ENCODE results near the gene AUTS2. TPM values are rescaled to one million over a fixed set of nuclear protein-coding genes. Genes with fewer than 3 reads are reported as not detected.

Gene AUTS2
- total and polyA plus RNA-seq, 2 experiments from 2014 or later = 32.0 to 91.0 TPM

DNA sequence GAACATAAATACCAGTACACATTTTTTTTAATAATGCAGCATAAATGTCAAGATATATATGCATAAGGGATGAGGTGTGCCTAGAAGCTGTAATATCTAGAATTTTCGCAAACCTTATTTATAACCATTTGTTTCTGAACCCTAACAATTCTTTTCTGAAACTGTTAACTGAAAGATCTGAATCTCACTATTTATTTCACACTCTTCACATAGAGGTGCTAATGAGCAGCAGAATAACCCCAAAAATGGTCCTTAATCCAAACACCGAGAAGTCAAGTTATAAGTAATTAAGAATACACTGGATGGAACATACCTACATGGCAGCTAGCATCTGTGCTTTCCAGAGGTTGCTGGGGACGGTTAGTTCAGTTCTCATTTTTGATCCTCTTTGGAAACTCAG lies 742.0 kb downstream of the AUTS2 start:
- no peak overlapping the region for H3K27ac Mint-ChIP-seq
- H3K27me3 Mint-ChIP-seq (ENCODE audit: insufficient read depth, low read depth, poor library complexity) = no peaks in the 10 kb centered on the region
- Histone ChIP-seq H3K4me2 (no peak overlapping the region), H3F3A (replicated peaks; ENCODE audit: low read depth) (no peaks in the 10 kb centered on the region), H4K20me1 (replicated peaks; ENCODE audit: insufficient read depth) (no peaks in the 10 kb centered on the region), H3K4me3 (no peak overlapping the region), H3K27ac (ENCODE audit: low read depth) (no peak overlapping the region), H3K36me3 (ENCODE audit: insufficient read depth) (no peaks in the 10 kb centered on the region), H2AFZ (no peak overlapping the region), H3K27me3 (ENCODE audit: insufficient read depth) (no peaks in the 10 kb centered on the region), H3K9me2 (ENCODE audit: insufficient read depth) (0 out of 2 replicates have a peak, but pooled peaks cover 6% of the 10 kb centered on the region), H3K4me1 (ENCODE audit: insufficient read depth) (no peaks in the 10 kb centered on the region), H3K79me2 (replicated peaks; ENCODE audit: insufficient read depth) (no peaks in the 10 kb centered on the region)
- no peak for TF ChIP-seq STAT1 (IDR thresholded peaks at IDR 0.05; ENCODE audit: unreplicated experiment)
- no peak for TF ChIP-seq CREB1 (CRISPR knock-in tag; IDR thresholded peaks at IDR 0.05; ENCODE audit: low read depth)
- TF ChIP-seq, protein P1, sequence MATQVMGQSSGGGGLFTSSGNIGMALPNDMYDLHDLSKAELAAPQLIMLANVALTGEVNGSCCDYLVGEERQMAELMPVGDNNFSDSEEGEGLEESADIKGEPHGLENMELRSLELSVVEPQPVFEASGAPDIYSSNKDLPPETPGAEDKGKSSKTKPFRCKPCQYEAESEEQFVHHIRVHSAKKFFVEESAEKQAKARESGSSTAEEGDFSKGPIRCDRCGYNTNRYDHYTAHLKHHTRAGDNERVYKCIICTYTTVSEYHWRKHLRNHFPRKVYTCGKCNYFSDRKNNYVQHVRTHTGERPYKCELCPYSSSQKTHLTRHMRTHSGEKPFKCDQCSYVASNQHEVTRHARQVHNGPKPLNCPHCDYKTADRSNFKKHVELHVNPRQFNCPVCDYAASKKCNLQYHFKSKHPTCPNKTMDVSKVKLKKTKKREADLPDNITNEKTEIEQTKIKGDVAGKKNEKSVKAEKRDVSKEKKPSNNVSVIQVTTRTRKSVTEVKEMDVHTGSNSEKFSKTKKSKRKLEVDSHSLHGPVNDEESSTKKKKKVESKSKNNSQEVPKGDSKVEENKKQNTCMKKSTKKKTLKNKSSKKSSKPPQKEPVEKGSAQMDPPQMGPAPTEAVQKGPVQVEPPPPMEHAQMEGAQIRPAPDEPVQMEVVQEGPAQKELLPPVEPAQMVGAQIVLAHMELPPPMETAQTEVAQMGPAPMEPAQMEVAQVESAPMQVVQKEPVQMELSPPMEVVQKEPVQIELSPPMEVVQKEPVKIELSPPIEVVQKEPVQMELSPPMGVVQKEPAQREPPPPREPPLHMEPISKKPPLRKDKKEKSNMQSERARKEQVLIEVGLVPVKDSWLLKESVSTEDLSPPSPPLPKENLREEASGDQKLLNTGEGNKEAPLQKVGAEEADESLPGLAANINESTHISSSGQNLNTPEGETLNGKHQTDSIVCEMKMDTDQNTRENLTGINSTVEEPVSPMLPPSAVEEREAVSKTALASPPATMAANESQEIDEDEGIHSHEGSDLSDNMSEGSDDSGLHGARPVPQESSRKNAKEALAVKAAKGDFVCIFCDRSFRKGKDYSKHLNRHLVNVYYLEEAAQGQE (IDR thresholded peaks at IDR 0.05; ENCODE audit: unreplicated experiment) = no peak
- TF ChIP-seq, protein P2, sequence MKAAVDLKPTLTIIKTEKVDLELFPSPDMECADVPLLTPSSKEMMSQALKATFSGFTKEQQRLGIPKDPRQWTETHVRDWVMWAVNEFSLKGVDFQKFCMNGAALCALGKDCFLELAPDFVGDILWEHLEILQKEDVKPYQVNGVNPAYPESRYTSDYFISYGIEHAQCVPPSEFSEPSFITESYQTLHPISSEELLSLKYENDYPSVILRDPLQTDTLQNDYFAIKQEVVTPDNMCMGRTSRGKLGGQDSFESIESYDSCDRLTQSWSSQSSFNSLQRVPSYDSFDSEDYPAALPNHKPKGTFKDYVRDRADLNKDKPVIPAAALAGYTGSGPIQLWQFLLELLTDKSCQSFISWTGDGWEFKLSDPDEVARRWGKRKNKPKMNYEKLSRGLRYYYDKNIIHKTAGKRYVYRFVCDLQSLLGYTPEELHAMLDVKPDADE (IDR thresholded peaks at IDR 0.05) = no peak
- no peak for TF ChIP-seq ZNF331 (CRISPR knock-in tag; IDR thresholded peaks at IDR 0.05; ENCODE audit: low read depth)
- TF ChIP-seq EZH2phosphoT487 (IDR thresholded peaks at IDR 0.05; ENCODE audit: unreplicated experiment) = no peak
- no peak for TF ChIP-seq POLR2AphosphoS5 (IDR thresholded peaks at IDR 0.05; ENCODE audit: low read depth)
- no peak for TF ChIP-seq ZNF114 (CRISPR knock-in tag; IDR thresholded peaks at IDR 0.05)
- TF ChIP-seq ZNF462 (CRISPR knock-in tag; IDR thresholded peaks at IDR 0.05) = no peak
- TF ChIP-seq NANOG (IDR thresholded peaks at IDR 0.05; ENCODE audit: borderline replicate concordance) = no peak
- TF ChIP-seq JUNB (IDR thresholded peaks at IDR 0.05; ENCODE audit: unreplicated experiment) = no peak
- no peak for TF ChIP-seq EZH2 (IDR thresholded peaks at IDR 0.05; ENCODE audit: low read depth, unreplicated experiment)
- no peak for TF ChIP-seq CTCF (conservative IDR thresholded peaks at IDR 0.05; ENCODE audit: low read depth in 2 of 2)
- ATAC-seq = no peak
- no peaks in the 10 kb centered on the region for H3K9me3 Mint-ChIP-seq
- H3K4me1 Mint-ChIP-seq = no peaks in the 10 kb centered on the region
- no peak for DNase-seq (ENCODE audit: low spot score)
- H3K36me3 Mint-ChIP-seq (ENCODE audit: low read depth) = no peaks in the 10 kb centered on the region
- H3K4me3 Mint-ChIP-seq = no peak overlapping the region

All from GM23338 (cell line).